Stimulated activated CD8-positive, alpha-beta memory T cell treated with anti-CD3 and anti-CD28 coated beads, Interleukin-7, amount 100 ng/mL, for 1 hour (primary cell): ENCODE results near the gene ARMC9.
A peak's percentile ranks its signal among the peaks of the same experiment; 100 is the strongest.
"Not testable (repeated sequence)": the region's sequence is repeated elsewhere in the genome, so short reads cannot be mapped to it uniquely, and the experiment has no call there.

ENCODE experiments used
- DNase-seq, 2 donors: peaks; one replicate each; pipeline ENCODE4 v3.0.0-alpha.2; 2020; ENCODE audit warnings: low read depth in 2 of 2

The ARMC9 gene

GRCh38 chr2:231198291-231199173 lies at the start of gene ARMC9:
Gene ARMC9, plus strand, starts transcription at chr2:231198631. Its CDS starts 7,608 bp downstream, at chr2:231206239.
- peak; percentile 45 for DNase-seq

- DNase-seq: no peak
Measured at GRCh38 chr2:231152800-231153557, 45.5 kb upstream of the ARMC9 start.

- no peak for DNase-seq
Measured at GRCh38 chr2:231159306-231159705, 39.1 kb upstream of the ARMC9 start.

GRCh38 chr2:231160701-231161100 lies 37.7 kb upstream of the ARMC9 start:
- no peak for DNase-seq

DNA sequence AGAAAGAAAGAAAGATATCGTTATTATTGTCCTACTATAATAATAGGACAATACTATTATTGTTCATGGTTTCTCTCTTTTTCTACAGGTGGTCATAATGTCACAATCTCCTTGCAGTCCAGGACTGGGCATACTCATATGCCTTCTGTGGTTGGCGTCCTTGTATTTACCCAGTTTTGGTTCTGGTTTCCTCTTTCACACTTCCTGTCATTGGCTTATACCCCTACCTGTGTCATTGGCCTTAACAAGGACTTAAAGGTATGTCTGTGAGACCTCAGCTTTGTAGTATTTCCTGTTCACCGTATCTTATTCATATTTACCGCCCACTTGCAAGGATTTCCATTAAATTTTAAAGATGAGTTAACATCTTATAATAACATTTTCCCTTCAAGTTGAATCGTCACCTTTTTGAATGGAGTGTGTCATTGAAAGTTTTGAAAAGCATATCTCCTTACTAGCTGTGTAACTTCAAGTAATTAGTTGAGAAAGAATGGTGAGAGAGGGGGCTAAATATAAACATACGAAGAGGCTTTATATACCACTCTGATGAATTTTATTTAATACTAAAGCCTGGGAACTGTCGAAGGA lies 37.1 kb upstream of the ARMC9 start:
- DNase-seq: no peak

GRCh38 chr2:231161877-231162329 lies 36.5 kb upstream of the ARMC9 start:
- no peak for DNase-seq

DNA sequence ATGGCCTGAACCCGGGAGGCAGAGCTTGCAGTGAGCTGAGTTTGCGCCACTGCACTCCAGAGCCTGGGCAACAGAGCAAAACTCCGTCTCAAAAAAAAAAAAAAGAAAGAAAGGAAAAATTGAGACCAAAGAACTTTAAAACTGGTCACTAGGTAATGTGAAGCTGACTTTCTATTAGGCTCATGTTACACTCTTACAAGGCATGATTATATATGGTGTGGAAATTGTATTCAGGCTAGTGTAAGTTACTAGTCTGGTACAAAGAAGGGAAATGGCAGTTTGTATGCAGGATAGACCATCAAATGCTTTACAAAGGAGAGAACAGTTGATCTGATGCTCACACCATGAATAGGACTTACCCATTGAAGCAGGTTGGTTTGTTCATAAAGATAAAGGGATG lies 35.4 kb upstream of the ARMC9 start:
- no peak for DNase-seq

- no peak for DNase-seq
Measured at GRCh38 chr2:231163414-231164095, 34.9 kb upstream of the ARMC9 start.

- no peak for DNase-seq
Measured at GRCh38 chr2:231167745-231168459, 30.5 kb upstream of the ARMC9 start.

DNA sequence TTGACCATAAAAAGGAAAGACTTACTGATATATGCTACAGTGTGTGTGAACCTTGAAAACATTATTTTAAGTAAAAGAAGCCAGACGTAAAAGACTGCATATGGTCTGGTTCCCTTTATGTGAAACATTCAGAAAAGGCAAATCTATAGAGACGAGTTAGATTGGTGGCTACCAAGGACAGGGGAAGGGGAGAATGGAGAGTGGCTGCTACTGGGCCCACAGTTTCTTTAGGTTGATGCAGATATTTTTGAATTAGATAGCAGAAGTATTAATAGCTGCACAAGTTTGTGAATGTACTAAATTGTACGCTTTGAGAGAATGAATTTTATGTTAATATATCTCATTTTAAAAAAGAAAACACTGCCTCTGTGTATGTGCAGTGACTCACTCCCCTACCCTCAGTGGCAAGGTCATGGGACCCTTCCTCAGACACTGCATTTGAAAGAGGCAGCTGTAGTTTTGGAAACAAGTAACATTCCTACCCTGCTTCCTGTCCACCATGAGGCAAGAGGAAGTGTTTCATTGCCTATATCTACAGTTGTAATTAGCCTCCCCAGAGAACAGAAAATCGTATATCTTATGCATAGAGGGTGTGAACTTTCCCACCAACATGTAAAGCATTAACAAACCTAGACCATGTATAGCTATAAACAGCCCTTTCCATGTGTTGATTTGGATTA lies 29.8 kb upstream of the ARMC9 start:
- no peak for DNase-seq

- DNase-seq: no peak
Measured at GRCh38 chr2:231169488-231169887, 28.9 kb upstream of the ARMC9 start.

DNA sequence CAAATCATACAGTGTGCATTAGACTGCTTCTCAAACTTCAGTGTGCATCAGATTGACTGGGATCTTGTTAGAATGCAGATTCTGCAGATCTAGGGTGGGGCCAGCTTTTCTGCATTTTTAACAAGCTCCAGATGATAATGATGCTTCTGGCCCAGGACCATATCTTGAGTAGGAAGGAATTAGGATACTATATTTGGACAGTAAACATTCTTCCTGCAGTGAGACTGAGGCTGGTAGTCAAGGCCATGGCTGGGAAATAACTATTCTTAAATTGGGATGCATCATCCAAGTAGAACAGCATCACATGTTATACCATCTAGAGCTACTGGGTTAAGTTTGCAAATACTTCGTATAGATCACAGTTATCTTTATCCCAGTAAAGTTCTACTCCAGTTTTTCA lies 28.4 kb upstream of the ARMC9 start:
- DNase-seq: no peak

- no peak for DNase-seq
Measured at GRCh38 chr2:231172025-231172424, 26.4 kb upstream of the ARMC9 start.

- DNase-seq: no peak
Measured at GRCh38 chr2:231174211-231174651, 24.2 kb upstream of the ARMC9 start.

DNA sequence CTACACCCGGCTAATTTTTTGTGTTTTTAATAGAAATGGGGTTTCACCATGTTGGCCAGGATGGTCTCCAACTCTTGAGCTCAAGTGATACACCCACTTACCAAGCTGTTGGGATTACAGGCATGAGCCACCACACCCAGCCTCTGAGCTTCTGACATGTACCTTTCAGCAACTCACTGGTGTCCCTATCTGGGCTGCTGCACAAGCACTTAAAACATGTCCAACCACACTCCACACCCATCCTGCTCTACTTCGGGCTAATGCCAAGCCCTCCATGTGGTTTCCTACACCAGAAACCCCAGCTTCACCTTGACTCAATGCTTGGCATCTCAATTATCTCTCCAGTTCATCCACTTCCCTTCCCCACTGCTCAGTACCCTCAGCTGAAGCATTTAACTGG lies 22.4 kb upstream of the ARMC9 start:
- no peak for DNase-seq

DNA sequence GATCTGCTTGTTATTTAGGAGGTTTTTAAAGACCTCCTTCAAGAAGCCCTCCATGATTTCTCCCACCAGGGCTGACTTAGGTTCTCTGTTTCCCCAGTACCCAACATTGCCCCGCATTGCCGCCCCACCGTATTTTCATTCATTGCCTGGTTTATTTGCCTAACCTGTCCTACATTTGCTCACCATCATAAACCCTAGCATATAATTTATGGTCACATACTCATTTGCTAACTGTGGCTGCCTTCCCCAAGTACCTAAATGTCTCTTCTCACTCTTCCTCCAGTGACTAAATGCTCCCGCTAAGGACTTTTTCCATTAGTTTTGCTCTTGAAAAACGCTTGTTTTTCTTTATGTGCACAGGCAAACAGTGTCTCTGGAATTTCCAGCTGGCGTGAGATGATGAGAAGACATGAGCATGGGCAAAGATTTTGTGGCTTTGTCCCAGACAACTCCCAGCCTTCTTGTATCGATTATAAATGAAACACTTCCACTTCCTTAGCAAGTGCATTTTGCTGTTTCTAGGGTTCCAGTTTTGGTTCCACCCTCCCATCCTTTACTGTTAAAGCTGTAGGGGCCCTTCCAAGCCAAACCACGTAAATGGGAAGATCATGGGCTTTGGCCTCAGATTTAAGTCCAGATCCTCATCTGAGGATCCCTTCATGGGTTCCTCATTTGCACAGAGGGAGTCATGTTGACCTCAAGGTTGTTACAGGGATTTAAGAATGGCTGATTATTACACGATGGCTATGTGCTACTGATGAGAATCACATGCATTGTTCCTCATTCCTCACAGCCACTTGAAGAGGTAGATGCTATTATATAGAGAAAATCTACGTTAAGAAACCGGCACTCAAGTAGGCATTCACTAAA lies 21.0 kb upstream of the ARMC9 start:
- no peak for DNase-seq

GRCh38 chr2:231178805-231179204 lies 19.6 kb upstream of the ARMC9 start:
- DNase-seq: not testable (repeated sequence)

- no peak for DNase-seq
Measured at GRCh38 chr2:231181860-231182512, 16.4 kb upstream of the ARMC9 start.

- DNase-seq: no peak
Measured at GRCh38 chr2:231182513-231182899, 15.9 kb upstream of the ARMC9 start.
